HG03095 (cell line): ENCODE results near the gene SIX5.
"Not testable (repeated sequence)": the region's sequence is repeated elsewhere in the genome, so short reads cannot be mapped to it uniquely, and the experiment has no call there.

Experiments
- ATAC-seq: cut with Tn5 transposase; IDR thresholded peaks from one replicate; pipeline ENCODE4 v1.9.1; 2021; ENCODE audit warnings: moderate library complexity; ENCODE audit not compliant: unreplicated experiment

The SIX5 gene

DNA sequence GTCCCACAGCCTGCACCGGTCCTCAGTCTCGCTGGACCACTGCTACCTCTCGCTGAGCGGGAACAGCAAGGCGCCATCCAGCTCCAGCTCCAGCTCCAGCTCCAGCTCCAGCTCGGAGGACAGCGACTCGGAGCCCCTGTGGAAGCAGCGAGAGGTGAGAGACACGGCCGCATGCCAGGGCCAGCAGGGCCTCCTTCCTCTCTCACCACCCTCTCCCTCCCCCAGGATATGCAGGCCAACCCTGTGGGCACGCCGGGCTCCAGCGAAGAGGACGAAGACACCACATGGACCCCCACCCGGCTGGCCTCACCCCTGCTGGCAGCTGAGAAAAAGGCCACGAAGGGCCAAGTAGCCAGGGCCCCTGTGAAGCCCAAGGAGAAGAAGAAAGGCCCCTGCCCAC lies 7.3 kb downstream of the SIX5 start:
- ATAC-seq = no peak

DNA sequence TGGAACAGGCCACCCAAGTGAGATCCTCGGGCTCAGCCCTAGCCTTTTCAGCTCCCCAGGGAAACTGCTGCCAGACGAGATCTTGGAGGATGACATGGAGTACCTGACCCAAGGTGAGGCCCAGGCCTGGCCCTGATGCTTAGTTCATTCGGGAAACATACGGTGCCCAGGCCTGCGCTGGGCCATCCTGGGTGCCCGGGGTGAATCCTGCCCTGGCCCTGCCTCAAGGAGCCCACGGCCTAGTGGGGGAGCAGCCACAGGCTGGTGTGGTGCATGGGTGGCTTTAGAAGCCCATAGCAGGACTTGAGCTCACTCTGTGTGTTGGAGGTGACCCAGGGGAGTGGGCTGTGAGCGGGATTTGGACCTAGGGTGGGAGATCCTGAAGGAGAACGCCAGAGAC lies 10.1 kb downstream of the SIX5 start:
- no peak for ATAC-seq

- no peak for ATAC-seq
These were observed 11.4 kb downstream of the SIX5 start for GRCh38 chr19:45757695-45758094.

DNA sequence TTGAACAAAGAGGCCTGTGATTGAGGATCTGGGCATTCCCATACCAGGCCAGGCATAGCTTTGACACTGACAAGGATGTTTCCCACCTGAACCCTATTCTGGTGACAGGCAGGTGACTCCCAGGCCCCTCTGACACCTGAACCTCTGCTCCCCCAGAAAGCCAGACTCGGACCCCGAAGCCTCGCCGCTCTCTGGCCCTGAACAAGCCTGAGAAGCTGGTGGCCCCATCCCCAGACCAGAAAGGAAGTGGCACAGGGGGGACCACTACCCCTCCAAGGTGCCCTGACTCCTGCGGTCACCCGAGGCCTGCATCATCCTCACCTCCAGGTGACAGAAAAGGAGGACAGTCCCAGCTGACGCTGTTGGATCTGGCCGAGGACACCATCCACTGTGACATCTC lies 14.7 kb downstream of the SIX5 start:
- no peak for ATAC-seq

DNA sequence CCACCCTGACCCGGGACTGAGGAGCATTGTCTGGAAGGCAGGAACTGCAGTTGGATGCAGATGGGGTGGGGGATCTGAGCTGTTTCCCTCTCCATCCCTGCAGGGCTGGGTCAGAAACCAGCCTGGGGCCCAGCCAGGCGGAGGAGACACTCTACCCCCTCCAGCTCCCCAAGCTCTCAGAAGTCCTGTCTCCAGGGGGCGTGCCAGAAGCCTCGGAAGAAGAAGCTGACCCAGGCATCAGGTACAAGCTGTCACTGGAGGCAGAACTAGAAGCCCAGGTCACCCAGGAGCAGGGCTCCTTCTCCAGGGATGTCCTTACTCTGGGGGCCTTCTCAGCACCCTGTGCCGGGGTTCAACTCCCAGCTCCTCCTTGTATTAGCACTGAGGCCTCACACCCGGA lies 15.5 kb downstream of the SIX5 start:
- no peak for ATAC-seq

DNA sequence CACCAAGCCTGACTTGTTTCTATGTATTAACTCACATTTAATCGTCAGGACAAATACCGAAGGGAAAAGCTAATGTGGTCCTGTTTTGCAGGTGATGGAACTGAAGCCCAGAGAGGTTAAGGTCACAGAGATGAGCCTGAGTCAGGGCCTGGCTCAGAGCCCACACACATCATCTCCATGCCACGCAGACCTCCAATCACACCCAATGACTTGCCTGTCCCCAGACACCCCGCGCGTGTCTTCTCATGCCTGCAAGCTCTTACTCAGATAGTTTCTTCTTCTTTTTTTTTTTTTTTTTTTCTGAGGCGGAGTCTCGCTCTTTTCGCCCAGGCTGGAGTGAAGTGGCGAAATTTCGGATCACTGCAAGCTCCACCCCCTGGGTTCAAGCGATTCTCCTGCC lies 16.4 kb downstream of the SIX5 start:
- no peak for ATAC-seq

DNA sequence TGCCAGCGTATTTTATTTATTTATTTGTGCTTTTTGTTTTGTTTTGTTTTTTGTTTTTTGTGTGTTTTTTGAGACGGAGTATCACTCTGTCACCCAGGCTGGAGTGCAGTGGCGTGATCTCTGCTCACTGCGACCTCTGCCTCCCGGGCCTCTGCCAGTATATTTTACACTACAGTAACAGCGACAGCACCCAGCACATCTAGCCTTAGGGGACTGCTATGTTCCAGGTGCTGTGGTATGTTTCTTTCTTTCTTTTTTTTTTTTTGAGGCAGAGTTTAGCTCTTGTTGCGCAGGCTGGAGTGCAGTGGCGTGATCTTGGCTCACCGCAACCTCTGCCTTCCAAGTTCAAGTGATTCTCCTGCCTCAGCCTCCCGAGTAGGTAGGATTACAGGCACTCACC lies 17.6 kb downstream of the SIX5 start:
- ATAC-seq = not testable (repeated sequence)

GRCh38 chr19:45747513-45747912 lies 21.5 kb downstream of the SIX5 start:
- no peak for ATAC-seq

DNA sequence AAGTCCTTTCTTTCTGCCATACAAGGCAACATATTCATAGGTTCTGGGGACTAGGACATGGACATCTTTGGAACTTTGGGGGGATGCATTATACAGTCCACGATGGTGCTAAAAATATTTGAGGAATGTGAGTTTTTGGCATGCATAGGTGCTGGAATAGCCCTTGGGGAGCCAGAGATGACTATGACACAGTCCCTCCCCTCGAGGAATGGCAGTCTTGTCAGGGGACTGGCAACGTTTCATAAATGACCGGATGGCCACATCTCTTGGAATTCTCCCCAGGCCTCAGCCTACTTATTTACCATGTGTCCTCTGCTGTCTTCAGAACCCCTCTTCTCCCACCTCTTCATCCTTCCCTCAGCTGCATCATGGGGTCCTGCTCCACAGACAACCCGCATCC lies 22.2 kb downstream of the SIX5 start:
- no peak for ATAC-seq

DNA sequence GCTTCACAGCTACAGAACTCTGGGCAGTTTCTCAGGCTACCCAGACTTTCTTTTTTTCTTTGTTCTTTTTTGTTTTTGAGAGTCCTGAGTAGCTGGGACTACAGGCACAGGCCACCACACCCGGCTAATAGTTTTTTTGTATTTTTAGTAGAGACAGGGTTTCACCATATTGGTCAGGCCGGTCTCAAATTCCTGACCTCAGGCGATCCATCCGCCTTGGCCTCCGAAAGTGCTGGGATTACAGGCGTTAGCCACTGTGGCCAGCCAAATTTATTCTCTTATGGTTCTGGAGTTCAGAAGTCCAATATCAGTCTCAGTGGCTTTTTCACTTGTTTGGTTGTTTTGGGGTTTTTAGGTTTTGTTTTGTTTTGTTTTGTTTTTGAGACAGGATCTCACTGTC lies 23.4 kb downstream of the SIX5 start:
- ATAC-seq = no peak

DNA sequence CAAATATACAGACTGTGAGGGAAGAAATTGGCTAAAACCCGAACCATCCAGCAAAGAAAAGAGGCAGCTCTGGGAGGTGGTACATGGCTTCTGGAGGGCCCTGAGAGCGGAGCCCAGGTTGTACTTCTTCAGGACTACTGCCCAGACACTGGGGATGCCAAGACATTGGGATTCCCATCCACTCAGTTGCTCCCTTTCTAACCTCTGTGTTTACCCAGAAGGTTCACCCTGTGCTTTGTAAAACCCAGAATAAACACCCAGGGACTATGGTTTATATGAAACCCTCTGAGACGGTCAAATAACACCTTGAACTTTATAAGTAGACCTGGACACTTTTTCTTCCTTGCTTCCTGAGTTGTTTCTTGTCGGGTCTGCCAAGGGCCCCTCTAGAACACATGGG lies 26.1 kb downstream of the SIX5 start:
- no peak for ATAC-seq

DNA sequence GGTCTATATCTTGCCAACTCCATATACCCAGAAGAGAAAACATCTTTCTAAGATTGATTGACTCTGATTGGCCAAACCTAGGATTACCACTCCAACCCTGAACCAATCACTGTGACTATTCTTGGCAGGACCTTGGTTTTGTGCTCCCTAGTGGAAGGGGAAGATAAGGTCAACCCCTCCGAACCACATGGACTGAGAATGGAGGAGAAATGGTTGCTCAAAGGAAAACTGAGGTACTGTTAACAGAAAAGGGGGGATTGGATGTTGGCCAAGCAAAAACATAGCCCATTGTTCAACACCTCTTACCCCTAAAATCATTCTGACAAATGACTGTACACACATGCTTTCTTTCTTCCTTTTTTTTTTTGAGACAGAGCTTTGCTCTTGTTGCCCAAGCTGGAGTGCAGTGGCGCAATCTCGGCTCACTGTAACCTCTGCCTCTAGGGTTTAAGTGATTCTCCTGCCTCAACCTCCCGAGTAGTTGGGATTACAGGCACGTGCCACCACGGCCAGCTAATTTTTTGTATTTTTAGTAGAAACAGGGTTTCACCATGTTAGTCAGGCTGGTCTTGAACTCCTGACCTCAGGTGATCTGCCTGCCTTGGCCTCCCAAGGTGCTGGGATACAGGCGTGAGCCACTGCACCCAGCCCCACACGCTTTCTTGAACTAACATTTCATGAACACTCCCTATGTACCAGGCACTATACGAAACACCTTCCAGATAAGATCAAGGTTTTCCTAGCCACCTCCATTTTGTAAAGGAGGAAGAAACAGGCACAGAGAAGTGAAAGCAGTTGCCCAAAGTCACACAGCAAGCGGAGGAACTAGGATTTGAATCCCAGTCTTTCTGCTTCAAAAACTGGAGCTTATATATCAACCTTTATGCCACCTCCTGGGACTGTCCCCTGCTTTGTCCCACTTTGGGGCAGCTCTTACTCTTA lies 29.3 kb downstream of the SIX5 start:
- no peak for ATAC-seq

DNA sequence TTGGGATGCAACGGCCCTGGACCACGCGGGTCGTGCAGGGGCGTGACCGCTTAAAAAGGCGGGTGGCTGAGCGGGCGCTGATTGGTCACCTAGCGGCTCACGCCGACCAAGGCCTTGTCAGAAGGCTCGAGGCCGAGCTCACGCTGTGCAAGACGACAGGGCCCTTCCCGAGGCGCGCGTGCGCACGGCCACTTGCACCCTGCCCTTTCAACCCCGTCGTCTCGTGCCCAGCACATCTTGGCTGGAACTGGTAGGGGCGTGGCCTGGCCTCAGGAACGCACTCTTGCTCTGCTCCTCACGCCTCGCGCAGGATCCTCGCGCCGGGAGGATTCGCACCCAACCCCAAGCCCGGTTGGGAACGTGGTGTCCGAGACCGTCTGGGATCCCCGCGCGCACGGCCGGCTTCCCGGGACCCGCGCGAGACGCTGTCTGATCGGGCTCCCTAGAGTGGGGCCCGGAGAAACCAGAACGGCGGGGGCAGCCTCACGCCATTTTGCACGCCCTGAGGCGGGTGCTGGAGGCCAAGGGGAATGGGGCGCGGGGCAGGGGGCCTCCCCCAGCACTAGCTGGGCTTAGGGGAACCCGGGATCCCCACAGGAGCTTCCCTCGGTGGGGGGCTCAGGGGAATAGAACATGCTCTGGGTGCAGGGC lies 35.8 kb downstream of the SIX5 start, which contains the start of gene MEIOSIN:
TSS of gene MEIOSIN (plus strand) at position 280 of the 651 bp plus-strand sequence. CDS start 1,938 bp downstream, outside the sequence.
- ATAC-seq = no peak

DNA sequence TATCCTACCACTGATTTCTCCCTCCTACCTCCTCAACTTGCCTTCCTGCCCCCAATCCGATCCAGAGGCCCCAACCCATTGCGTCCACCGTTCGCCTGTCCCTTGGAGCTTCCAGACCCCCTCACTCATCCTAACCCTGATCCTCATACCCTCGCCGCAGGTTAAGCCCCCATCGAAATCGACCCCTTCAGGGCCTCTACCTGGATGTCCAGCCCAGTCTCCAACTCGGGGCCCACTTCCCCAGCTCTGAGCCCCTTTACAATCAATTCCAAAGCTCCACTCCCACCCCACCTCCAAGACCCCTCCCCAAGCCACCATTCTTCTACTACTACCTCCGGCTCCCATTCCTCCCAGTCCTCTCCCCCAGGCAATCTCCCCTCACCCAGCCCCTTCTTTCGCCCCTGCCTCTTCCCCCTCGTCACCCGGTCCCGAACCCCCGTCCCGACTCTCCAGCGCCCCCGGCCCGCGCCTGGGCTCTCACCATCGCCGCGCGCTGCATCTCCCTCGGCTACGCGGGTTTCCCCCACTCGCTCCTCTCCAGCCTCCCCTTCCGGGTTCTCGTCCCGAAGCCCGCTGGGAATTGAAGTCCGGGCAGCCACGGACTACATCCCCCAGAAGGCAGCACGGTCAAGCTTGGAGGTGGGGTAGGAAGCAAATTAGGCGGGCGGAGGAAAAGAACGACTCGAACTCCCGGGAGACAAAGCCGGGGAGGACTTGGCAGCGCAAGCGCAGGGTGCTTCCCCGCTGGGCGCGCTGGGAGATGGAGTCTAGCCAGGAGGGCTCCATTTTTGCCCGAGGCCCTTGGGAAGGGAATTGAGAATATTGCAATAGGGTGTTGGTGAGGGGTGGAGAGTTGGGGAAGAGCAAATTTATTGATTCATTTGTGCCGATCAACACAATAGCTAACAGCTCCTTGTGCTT lies 38.4 kb downstream of the SIX5 start, which contains the start of gene FBXO46:
TSS of gene FBXO46 (minus strand) at position 529 of the 921 bp plus-strand sequence. CDS start 17,401 bp downstream, outside the sequence.
- peak; percentile 89 for ATAC-seq

- ATAC-seq = no peak
These were observed 39.2 kb downstream of the SIX5 start for GRCh38 chr19:45729800-45730290.

DNA sequence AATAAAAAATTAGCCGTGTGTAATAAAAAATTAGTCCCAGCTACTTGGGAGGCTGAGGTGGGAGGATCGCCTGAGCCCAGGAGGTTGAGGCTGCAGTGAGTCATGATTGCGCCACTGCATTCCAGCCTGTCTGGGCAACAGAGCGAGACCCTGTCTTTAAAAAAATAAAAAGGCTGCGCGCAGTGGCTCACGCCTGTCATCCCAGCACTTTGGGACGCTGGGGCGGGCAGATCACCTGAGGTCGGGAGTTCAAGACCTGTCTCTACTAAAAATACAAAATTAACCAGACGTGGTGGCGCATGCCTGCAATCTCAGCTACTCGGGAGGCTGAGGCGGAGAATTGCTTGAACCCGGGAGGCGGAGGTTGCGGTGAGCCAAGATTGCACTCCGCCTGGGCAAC lies 40.4 kb downstream of the SIX5 start:
- ATAC-seq = not testable (repeated sequence)

- not testable (repeated sequence) for ATAC-seq
These were observed 49.0 kb downstream of the SIX5 start for GRCh38 chr19:45720065-45720464.

DNA sequence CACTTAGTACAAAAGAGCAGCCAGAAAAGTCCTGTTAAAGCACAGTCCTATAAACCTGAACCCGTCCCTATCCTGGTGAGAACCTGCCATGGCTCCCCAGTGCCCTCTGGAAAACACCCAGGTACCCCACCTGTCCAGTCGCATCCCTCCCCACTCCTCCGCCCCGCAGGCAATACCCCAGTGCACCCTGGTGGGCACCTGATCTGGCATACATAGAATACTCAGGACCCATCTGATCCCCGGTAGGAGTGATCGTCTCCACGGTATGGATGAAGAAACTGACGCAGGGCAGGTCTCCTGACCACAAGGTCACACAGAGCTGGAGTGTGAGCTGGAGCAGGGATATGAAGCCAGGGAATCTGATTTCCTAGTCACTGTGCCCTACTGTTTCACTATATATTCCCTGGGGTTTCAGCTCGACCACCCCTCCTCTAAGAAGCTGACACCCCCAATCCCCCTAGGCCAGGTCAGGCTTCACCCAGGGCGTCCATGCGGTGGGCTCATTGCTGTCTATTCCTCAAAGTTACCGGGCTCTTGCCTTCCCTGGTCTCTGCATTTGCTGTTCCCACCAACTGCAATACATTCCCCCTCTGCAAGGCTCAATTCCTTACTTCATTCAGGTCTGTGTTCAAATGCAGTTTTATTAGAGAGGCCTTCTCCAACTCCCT lies 50.9 kb downstream of the SIX5 start:
- no peak for ATAC-seq

GRCh38 chr19:45717131-45717982 lies 51.7 kb downstream of the SIX5 start:
- peak; percentile 87 for ATAC-seq
